ENCODE data around the gene ATP9A. TPM values are rescaled to one million over a fixed set of nuclear protein-coding genes. Genes with fewer than 3 reads are reported as not detected.
"Not testable (repeated sequence)": the region's sequence is repeated elsewhere in the genome, so short reads cannot be mapped to it uniquely, and the experiment has no call there.

ATP9A gene
- total RNA-seq, 1 experiment from 2014 or later = 16.8 TPM

DNA sequence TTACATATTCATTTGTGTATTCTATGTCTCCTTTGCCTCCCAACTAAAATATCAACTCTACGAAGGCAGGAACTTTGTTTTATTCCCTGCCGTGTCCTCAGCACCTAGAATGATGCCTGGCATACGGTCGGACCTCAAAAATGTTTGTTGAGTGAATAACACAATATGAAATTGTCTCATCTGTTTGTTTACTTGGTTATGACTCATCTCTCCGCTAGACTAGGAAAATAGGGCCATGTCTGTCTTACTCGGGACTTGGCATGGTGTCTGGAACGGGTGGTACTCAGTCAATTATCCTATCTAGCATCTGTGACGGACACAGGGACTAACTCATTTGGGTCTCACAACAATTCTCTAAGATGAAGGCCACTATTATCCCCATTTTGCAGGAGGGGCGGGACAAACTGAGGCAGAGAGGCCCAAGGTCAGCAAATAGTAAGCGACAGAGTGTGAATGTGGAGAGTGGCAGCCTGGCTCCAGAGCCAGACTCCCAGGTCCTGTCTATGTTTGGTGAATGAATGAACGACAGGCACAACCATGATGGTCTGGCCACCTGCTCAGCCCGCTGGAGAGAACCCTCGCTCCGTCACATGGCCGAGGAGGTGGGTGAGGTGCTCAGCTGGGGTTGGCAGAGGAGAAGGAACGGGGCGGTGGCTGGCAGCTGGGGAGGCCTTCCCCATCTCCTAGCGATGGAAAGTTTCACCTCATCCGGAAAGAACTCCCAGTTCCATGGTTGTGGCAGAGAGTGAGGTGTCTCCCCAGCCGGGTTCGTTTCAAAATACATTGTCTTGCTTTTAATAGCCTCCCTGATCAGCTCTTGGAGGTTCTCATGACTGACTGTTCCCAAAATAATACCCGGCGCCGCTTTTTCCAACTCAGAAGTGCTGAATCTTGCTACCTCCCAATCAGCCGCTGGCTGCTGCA is 198.1 kb downstream of the ATP9A start:
- Histone ChIP-seq H2AFZ (ENCODE audit: low read depth, low read length, poor library complexity, severe bottlenecking) (peak overlapping the region; percentile 31), H3K4me3 (replicated peaks in 1 of 2; ENCODE audit: low read depth in 1 of 2, low read length in 2 of 2) (no peak overlapping the region), H3K27ac (ENCODE audit: low read depth, low read length) (no peak overlapping the region), H3K9ac (ENCODE audit: low read length) (no peak overlapping the region), H3K36me3 (ENCODE audit: control insufficient read depth in 1 of 2, insufficient read depth in 2 of 2, low read length in 2 of 2) (no peaks in the 10 kb centered on the region), H3K9me3 (ENCODE audit: control insufficient read depth in 1 of 2, insufficient read depth in 1 of 2, low read depth in 1 of 2, low read length in 2 of 2) (no peaks in the 10 kb centered on the region; a peak in 1 of 4 replicates), H3K79me2 (ENCODE audit: insufficient read depth, low read length) (no peaks in the 10 kb centered on the region), H3K4me1 (ENCODE audit: control insufficient read depth in 1 of 2, insufficient read depth in 2 of 2, low read length in 2 of 2) (peaks cover 0 to 8% of the 10 kb centered on the region in 2 experiments; a peak in 2 of 4 replicates), H3K4me2 (ENCODE audit: low read length) (no peak overlapping the region), H3K27me3 (ENCODE audit: insufficient read depth, low read length) (no peaks in the 10 kb centered on the region), H4K20me1 (ENCODE audit: insufficient read depth) (no peaks in the 10 kb centered on the region), H3K9me2 (ENCODE audit: insufficient read depth) (no peaks in the 10 kb centered on the region)
- ATAC-seq (no peak), DNase-seq (ENCODE audit: low read depth, low spot score) (no peak)
- POLR2A ChIA-PET = no interaction called here
- TF ChIP-seq SRF (IDR thresholded peaks at IDR 0.05; ENCODE audit: low read depth) (no peak), JUND (IDR thresholded peaks at IDR 0.05) (peak; percentile 19; the same call in 1 of the 2 replicates), FOSL1 (IDR thresholded peaks at IDR 0.05; ENCODE audit: low read depth) (peak; percentile 23; the same call in 1 of the 2 replicates)
- CTCF ChIA-PET = no interaction called here
- RAD21 ChIA-PET (ENCODE audit: low non-redundant PET in 1 of 2, low total read pairs in 2 of 2, uncharacterized antibody in 2 of 2, unreplicated experiment in 2 of 2) = no interaction called here
- intact Hi-C loops (cut with micrococcal nuclease) = no loop called here
- no TSS peak for BruUV-seq (replicated peaks)

DNA sequence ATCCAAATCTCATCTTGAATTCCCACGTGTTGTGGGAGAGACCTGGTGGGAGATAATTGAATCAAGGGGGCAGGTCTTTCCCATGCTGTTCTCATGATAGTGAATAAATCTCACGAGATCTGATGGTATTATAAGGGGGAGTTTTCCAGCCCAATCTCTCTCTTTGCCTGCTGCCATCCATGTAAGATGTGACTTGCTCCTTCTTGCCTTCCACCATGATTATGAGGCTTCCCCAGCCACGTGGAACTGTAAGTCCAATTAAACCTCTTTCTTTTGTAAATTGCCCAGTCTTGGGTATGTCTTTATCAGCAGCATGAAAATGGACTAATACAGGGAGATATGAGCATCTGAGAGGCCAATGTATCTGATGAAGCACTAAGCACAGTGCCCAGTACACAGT is 199.7 kb downstream of the ATP9A start:
- RAD21 ChIA-PET (ENCODE audit: low non-redundant PET in 1 of 2, low total read pairs in 2 of 2, uncharacterized antibody in 2 of 2, unreplicated experiment in 2 of 2); intact Hi-C loops (cut with micrococcal nuclease); H3K36me3 ChIP-seq (ENCODE audit: control insufficient read depth in 1 of 2, insufficient read depth in 2 of 2, low read length in 2 of 2); BruUV-seq (replicated peaks); H3K4me3 ChIP-seq (replicated peaks in 1 of 2; ENCODE audit: low read depth in 1 of 2, low read length in 2 of 2); H3K27ac ChIP-seq (ENCODE audit: low read depth, low read length); H3K27me3 ChIP-seq (ENCODE audit: insufficient read depth, low read length); H3K4me2 ChIP-seq (ENCODE audit: low read length); CTCF ChIA-PET; H3K9me2 ChIP-seq (ENCODE audit: insufficient read depth); DNase-seq (ENCODE audit: low read depth, low spot score); H3K9me3 ChIP-seq (ENCODE audit: control insufficient read depth in 1 of 2, insufficient read depth in 1 of 2, low read depth in 1 of 2, low read length in 2 of 2); H2AFZ ChIP-seq (ENCODE audit: low read depth, low read length, poor library complexity, severe bottlenecking); H3K79me2 ChIP-seq (ENCODE audit: insufficient read depth, low read length); H3K9ac ChIP-seq (ENCODE audit: low read length); POLR2A ChIA-PET; H4K20me1 ChIP-seq (ENCODE audit: insufficient read depth); ATAC-seq: not testable (repeated sequence)
- peaks cover 7 to 16% of the 10 kb centered on the region in 2 experiments for H3K4me1 ChIP-seq (ENCODE audit: control insufficient read depth in 1 of 2, insufficient read depth in 2 of 2, low read length in 2 of 2)

Data from HCT116 (cell line).